SK-N-SH treated with all-trans-retinoic acid at 6 μM for 48 hours (cell line): ENCODE measurements around the gene ZNF473.

ENCODE experiments used
- ATAC-seq: fragments of 200-7000 bp; cut with Tn5 transposase; 3 replicates; pipeline ENCODE4 v1.9.1; 2020; ENCODE audit warnings: mild to moderate bottlenecking, moderate library complexity
- ARNTL ChIP-seq: fragments of 450-650 bp; formaldehyde crosslinking; IDR thresholded peaks from 2 replicates; pipeline ENCODE4 v1.5.0; 2020; ENCODE audit warnings: low read depth, mild to moderate bottlenecking, moderate library complexity, borderline replicate concordance
- BACH2 ChIP-seq: fragments of 250-450 bp; sonication (Bioruptor Pico); IDR thresholded peaks from 2 replicates; pipeline ENCODE4 v1.9.0; 2021; ENCODE audit warnings: mild to moderate bottlenecking, borderline replicate concordance
- CSDC2 ChIP-seq: fragments of 250-450 bp; sonication (Bioruptor Pico); IDR thresholded peaks from 2 replicates; pipeline ENCODE4 v1.5.0; 2020; ENCODE audit warnings: mild to moderate bottlenecking, moderate library complexity
- ESRRG ChIP-seq: fragments of 250-450 bp; sonication (Bioruptor Pico); IDR thresholded peaks from 2 replicates; pipeline ENCODE4 v1.6.1; 2021; ENCODE audit warnings: mild to moderate bottlenecking
- GLIS3 ChIP-seq: fragments of 250-450 bp; sonication (Bioruptor Pico); IDR thresholded peaks from 2 replicates; pipeline ENCODE4 v1.5.0; 2020; ENCODE audit warnings: mild to moderate bottlenecking, moderate library complexity
- ISL1 ChIP-seq: fragments of 250-450 bp; sonication (Bioruptor Pico); IDR thresholded peaks from 2 replicates; pipeline ENCODE4 v2.1.2; 2022; ENCODE audit warnings: mild to moderate bottlenecking, moderate library complexity
- OSR1 ChIP-seq: fragments of 250-450 bp; sonication (Bioruptor Pico); IDR thresholded peaks from 2 replicates; pipeline ENCODE4 v1.8.0; 2022; ENCODE audit warnings: moderate library complexity, mild to moderate bottlenecking, inconsistent platforms
- PPARA ChIP-seq: fragments of 250-450 bp; sonication (Bioruptor Pico); IDR thresholded peaks from 2 replicates; pipeline ENCODE4 v1.5.0; 2020; ENCODE audit warnings: mild to moderate bottlenecking, borderline replicate concordance
- SNAI2 ChIP-seq: fragments of 250-450 bp; sonication (Bioruptor Pico); IDR thresholded peaks from 2 replicates; pipeline ENCODE4 v1.5.0; 2020; ENCODE audit warnings: mild to moderate bottlenecking, moderate library complexity
- TCF4 ChIP-seq: fragments of 250-450 bp; sonication (Bioruptor Pico); IDR thresholded peaks from 2 replicates; pipeline ENCODE4 v1.8.0; 2021; ENCODE audit warnings: mild to moderate bottlenecking, moderate library complexity, borderline replicate concordance
- TOX ChIP-seq: fragments of 250-450 bp; sonication (Bioruptor Pico); IDR thresholded peaks from 2 replicates; pipeline ENCODE4 v1.8.0; 2021; ENCODE audit warnings: mild to moderate bottlenecking, moderate library complexity, borderline replicate concordance
- ZC3H10 ChIP-seq: fragments of 250-450 bp; sonication (Bioruptor Pico); IDR thresholded peaks from 2 replicates; pipeline ENCODE4 v1.5.1; 2021; ENCODE audit warnings: mild to moderate bottlenecking, moderate library complexity
- ZFP3 ChIP-seq: fragments of 250-450 bp; sonication (Bioruptor Pico); IDR thresholded peaks from 2 replicates; pipeline ENCODE4 v1.5.0; 2020; ENCODE audit warnings: mild to moderate bottlenecking, moderate library complexity
- ZFP30 ChIP-seq: fragments of 450-650 bp; formaldehyde crosslinking; IDR thresholded peaks from 2 replicates; pipeline ENCODE4 v1.5.0; 2022; ENCODE audit warnings: mild to moderate bottlenecking, moderate library complexity
- ZNF565 ChIP-seq: fragments of 450-650 bp; formaldehyde crosslinking; conservative IDR thresholded peaks from 2 replicates; pipeline ENCODE4 v1.5.0; 2020; ENCODE audit warnings: low read depth, mild to moderate bottlenecking, moderate library complexity
- ZNF70 ChIP-seq: fragments of 450-650 bp; formaldehyde crosslinking; IDR thresholded peaks from 2 replicates; pipeline ENCODE4 v1.5.0; 2020; ENCODE audit warnings: mild to moderate bottlenecking, moderate library complexity
- ZNF8 ChIP-seq: fragments of 450-650 bp; formaldehyde crosslinking; IDR thresholded peaks from 2 replicates; pipeline ENCODE4 v1.5.0; 2020; ENCODE audit warnings: mild to moderate bottlenecking, moderate library complexity
- TF ChIP-seq, protein P1 (sequence below): fragments of 250-450 bp; sonication (Bioruptor Pico); IDR thresholded peaks from 2 replicates; pipeline ENCODE4 v1.8.0; 2021; ENCODE audit warnings: low read depth, mild to moderate bottlenecking, moderate library complexity, borderline replicate concordance
- TF ChIP-seq, protein P2 (sequence below): fragments of 250-450 bp; sonication (Bioruptor Pico); IDR thresholded peaks from 2 replicates; pipeline ENCODE4 v1.5.0; 2020; ENCODE audit warnings: mild to moderate bottlenecking, moderate library complexity
- TF ChIP-seq, protein P3 (sequence below): fragments of 250-450 bp; sonication (Bioruptor Pico); IDR thresholded peaks from 2 replicates; pipeline ENCODE4 v1.8.0; 2020; ENCODE audit warnings: mild to moderate bottlenecking, moderate library complexity, borderline replicate concordance
- TF ChIP-seq, protein P4 (sequence below): fragments of 250-450 bp; sonication (Bioruptor Pico); IDR thresholded peaks from 2 replicates; pipeline ENCODE4 v1.5.1; 2020; ENCODE audit warnings: low read depth, mild to moderate bottlenecking, moderate library complexity

The ZNF473 gene

DNA sequence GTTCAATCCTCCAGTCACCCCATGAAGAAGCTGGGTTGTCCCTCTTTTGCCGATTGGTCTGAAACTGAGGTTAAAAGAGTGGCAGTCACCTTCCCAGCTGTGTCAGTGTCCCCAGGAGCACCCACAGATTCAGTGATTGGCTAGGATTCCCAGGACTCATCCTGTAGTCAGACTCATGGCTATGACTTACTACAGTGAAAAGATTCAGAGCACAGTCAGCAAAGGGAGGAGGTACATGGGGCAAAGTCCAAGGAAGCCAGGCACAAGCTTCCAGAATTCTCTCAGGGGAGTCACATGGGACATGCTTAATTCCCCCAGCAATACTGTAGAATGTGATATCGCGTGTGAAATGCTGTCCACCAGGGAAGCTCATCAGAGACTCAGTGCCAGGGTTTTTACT is 14.2 kb downstream of the ZNF473 start:
- no peak for ATAC-seq
- TF ChIP-seq CSDC2 (CRISPR knock-in tag) (no peak), ISL1 (no peak), TCF4 (CRISPR knock-in tag) (no peak), GLIS3 (CRISPR knock-in tag) (no peak), ZFP3 (CRISPR knock-in tag) (no peak), SNAI2 (CRISPR knock-in tag) (no peak), ZNF565 (CRISPR knock-in tag) (no peak), TOX (no peak), BACH2 (CRISPR knock-in tag) (no peak), ZFP30 (no peak), ESRRG (CRISPR knock-in tag) (no peak), ZC3H10 (CRISPR knock-in tag) (no peak), OSR1 (no peak), ARNTL (no peak), ZNF8 (CRISPR knock-in tag) (no peak), ZNF70 (CRISPR knock-in tag) (no peak)
- TF ChIP-seq, protein P1, sequence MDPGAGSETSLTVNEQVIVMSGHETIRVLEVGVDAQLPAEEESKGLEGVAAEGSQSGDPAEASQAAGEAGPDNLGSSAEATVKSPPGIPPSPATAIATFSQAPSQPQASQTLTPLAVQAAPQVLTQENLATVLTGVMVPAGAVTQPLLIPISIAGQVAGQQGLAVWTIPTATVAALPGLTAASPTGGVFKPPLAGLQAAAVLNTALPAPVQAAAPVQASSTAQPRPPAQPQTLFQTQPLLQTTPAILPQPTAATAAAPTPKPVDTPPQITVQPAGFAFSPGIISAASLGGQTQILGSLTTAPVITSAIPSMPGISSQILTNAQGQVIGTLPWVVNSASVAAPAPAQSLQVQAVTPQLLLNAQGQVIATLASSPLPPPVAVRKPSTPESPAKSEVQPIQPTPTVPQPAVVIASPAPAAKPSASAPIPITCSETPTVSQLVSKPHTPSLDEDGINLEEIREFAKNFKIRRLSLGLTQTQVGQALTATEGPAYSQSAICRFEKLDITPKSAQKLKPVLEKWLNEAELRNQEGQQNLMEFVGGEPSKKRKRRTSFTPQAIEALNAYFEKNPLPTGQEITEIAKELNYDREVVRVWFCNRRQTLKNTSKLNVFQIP (CRISPR knock-in tag): no peak
- TF ChIP-seq, protein P2, sequence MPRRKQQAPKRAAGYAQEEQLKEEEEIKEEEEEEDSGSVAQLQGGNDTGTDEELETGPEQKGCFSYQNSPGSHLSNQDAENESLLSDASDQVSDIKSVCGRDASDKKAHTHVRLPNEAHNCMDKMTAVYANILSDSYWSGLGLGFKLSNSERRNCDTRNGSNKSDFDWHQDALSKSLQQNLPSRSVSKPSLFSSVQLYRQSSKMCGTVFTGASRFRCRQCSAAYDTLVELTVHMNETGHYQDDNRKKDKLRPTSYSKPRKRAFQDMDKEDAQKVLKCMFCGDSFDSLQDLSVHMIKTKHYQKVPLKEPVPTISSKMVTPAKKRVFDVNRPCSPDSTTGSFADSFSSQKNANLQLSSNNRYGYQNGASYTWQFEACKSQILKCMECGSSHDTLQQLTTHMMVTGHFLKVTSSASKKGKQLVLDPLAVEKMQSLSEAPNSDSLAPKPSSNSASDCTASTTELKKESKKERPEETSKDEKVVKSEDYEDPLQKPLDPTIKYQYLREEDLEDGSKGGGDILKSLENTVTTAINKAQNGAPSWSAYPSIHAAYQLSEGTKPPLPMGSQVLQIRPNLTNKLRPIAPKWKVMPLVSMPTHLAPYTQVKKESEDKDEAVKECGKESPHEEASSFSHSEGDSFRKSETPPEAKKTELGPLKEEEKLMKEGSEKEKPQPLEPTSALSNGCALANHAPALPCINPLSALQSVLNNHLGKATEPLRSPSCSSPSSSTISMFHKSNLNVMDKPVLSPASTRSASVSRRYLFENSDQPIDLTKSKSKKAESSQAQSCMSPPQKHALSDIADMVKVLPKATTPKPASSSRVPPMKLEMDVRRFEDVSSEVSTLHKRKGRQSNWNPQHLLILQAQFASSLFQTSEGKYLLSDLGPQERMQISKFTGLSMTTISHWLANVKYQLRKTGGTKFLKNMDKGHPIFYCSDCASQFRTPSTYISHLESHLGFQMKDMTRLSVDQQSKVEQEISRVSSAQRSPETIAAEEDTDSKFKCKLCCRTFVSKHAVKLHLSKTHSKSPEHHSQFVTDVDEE: no peak
- TF ChIP-seq, protein P3, sequence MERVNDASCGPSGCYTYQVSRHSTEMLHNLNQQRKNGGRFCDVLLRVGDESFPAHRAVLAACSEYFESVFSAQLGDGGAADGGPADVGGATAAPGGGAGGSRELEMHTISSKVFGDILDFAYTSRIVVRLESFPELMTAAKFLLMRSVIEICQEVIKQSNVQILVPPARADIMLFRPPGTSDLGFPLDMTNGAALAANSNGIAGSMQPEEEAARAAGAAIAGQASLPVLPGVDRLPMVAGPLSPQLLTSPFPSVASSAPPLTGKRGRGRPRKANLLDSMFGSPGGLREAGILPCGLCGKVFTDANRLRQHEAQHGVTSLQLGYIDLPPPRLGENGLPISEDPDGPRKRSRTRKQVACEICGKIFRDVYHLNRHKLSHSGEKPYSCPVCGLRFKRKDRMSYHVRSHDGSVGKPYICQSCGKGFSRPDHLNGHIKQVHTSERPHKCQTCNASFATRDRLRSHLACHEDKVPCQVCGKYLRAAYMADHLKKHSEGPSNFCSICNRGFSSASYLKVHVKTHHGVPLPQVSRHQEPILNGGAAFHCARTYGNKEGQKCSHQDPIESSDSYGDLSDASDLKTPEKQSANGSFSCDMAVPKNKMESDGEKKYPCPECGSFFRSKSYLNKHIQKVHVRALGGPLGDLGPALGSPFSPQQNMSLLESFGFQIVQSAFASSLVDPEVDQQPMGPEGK: no peak
- TF ChIP-seq, protein P4, sequence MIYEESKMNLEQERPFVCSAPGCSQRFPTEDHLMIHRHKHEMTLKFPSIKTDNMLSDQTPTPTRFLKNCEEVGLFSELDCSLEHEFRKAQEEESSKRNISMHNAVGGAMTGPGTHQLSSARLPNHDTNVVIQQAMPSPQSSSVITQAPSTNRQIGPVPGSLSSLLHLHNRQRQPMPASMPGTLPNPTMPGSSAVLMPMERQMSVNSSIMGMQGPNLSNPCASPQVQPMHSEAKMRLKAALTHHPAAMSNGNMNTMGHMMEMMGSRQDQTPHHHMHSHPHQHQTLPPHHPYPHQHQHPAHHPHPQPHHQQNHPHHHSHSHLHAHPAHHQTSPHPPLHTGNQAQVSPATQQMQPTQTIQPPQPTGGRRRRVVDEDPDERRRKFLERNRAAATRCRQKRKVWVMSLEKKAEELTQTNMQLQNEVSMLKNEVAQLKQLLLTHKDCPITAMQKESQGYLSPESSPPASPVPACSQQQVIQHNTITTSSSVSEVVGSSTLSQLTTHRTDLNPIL (CRISPR knock-in tag): no peak

DNA sequence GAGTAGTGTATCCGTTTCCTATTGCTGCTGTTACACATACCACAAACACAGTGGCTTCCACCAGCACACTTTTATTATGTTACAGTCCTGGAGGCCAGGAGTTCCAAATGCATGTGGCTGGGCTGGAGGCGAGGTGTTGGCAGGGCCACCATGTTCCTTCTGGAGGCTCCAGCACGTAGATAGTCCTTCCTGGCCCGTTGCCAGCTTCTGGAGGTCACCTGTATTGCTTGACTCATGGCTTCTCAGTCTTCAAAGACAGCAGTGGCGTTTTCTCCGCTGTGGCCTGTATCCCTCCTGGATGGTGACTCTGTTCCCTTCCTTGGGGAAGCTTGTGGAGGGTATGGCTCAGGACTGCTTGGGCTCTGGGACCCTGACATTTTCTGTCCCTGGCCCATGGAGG is 15.2 kb downstream of the ZNF473 start:
- ATAC-seq: no peak
- no peak for TF ChIP-seq ZNF8 (CRISPR knock-in tag)
- TF ChIP-seq ARNTL: no peak
- no peak for TF ChIP-seq ISL1
- no peak for TF ChIP-seq PPARA (CRISPR knock-in tag)
- TF ChIP-seq ZFP3 (CRISPR knock-in tag): no peak
- TF ChIP-seq ZNF70 (CRISPR knock-in tag): no peak
- TF ChIP-seq, protein P1 (CRISPR knock-in tag): no peak
- TF ChIP-seq ZFP30: no peak
- TF ChIP-seq, protein P4 (CRISPR knock-in tag): no peak
- TF ChIP-seq, protein P2: no peak
- no peak for TF ChIP-seq SNAI2 (CRISPR knock-in tag)
- TF ChIP-seq TCF4 (CRISPR knock-in tag): no peak
- TF ChIP-seq ZNF565 (CRISPR knock-in tag): no peak
- TF ChIP-seq GLIS3 (CRISPR knock-in tag): no peak
- TF ChIP-seq, protein P3: no peak
- no peak for TF ChIP-seq CSDC2 (CRISPR knock-in tag)
- no peak for TF ChIP-seq OSR1
- TF ChIP-seq BACH2 (CRISPR knock-in tag): no peak
